Embryonic facial prominence (tissue), 1 donor: ENCODE measurements around the gene CPNE7.

Experiments
- DNase-seq: peaks from one replicate; pipeline ENCODE4 v3.0.0-alpha.2; 2016; ENCODE audit errors: extremely low spot score

CPNE7 gene

DNA sequence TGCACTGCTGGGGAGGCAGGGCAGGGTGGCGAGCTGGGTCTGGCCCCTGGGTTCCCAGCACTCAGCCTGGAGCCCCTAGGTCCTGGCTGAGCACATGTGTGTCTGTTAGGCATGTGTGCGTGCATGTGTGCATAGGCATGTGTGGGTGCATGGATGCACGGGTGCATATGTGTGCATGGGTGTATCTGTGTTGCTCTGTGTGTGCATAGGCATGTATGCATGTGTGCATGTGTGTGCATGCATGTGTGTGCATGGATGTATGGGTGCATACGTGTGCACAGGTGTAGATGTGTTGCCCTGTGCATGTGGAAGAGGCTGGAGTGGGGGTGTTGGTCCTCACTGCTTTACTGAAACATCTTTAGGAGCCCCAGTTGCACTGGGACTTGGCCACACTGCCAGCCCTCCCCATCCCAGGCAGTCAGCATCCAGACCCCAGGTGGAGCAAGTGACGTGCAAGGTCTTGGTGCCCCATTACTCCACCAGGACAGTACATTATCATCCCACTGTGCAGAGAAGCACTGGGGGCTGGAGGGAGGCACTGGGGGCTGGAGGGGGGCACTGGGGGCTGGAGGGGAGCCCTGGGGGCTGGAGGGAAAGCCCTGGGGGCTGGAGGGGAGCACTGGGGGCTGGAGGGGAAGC, 27.5 kb downstream of the CPNE7 start:
- no peak for DNase-seq

DNA sequence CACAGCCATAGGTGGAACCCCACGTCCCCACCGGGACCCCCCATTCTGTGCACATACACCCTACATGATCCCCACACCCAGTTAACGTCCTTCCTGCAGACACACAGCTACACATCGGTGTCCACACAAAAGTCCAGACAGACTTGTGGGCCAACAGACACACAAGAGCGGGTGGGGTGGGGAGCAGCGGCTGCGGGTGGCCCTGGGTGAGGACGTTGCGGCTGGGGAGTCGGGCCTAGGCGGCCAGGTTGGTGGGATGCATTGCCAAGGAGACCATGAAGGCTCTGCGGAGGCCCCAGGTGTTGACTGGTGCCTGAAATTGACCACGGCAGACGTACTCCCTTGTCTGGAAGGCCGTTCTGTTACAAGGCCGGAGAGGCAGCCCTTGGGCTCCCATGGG, 29.2 kb downstream of the CPNE7 start:
- DNase-seq = no peak

DNA sequence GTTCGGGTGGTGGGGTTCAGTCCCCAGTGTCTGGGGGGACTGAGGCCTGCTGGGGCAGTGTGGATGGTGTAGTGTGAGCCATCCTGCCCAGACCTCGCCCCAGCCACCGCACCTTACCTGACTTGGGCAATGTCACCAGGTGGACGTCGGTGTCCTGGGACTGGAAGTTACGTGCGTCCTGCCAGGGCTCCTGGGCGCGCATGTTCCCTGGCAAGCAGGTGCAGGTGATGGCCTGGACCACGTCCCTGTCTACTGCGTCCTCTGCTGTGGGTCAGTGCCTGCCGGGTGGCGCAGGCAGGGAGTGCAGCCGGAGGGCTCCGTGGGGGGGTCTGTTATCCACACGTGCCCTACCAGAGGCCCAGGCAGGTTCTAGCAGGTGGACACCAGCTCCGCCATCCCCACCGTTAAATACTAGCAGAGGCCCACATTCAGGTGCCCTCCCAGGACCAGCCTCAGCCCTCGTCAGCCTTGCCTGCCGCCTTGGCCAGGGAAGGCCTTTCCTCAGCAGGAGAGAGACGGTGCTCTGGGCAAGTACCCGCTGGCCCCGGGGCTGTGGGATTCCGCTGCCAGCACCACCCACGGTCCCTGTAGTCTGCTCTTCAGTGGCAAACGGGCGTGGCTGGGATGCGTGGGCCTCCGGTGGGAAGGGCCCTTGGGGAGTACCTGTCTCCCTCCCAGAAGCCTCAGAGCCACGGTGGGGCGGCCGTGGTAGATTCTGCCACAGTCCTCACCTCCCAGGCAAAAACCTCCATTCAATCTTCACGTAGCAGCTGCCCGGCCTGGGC, 29.8 kb downstream of the CPNE7 start:
- no peak for DNase-seq

DNA sequence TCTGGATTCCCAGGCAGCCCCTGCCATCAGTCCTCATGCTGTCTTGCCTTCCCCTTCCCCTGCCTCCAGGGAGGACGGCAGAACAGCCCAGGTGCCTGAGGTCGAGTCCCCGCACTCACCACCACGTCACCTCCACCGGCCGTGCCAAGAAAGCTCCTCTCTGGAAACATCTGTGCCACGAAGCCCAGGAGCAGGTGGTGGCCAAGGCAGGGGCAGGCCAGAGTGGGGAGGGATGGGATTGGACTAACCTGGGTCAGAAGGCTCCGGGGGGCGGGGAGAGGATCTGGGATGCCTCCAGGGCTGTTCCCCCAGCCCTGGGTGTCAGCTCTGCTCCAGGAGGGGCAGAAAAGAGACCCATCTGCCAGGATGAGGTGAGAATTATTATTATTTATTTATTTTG, 30.4 kb downstream of the CPNE7 start:
- DNase-seq = no peak

DNA sequence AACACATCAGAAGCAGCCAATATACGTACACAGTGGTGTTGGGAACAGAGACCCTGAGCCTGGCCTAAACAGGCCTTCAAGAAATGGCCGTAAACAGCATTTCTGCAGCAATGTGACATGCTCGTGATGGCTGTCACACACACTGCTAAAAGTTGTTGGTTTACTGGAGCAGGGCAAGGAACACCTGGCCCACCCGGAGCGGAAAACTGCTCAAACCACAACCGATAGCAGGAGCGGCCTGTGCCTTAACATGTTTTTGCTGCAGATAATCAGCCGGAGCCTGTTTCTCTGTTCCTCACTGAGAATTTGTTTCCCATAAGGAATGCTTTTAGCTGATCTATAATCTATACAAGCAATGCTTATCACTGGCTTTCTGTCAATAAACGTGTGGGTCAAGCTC, 31.9 kb downstream of the CPNE7 start:
- DNase-seq = no peak

DNA sequence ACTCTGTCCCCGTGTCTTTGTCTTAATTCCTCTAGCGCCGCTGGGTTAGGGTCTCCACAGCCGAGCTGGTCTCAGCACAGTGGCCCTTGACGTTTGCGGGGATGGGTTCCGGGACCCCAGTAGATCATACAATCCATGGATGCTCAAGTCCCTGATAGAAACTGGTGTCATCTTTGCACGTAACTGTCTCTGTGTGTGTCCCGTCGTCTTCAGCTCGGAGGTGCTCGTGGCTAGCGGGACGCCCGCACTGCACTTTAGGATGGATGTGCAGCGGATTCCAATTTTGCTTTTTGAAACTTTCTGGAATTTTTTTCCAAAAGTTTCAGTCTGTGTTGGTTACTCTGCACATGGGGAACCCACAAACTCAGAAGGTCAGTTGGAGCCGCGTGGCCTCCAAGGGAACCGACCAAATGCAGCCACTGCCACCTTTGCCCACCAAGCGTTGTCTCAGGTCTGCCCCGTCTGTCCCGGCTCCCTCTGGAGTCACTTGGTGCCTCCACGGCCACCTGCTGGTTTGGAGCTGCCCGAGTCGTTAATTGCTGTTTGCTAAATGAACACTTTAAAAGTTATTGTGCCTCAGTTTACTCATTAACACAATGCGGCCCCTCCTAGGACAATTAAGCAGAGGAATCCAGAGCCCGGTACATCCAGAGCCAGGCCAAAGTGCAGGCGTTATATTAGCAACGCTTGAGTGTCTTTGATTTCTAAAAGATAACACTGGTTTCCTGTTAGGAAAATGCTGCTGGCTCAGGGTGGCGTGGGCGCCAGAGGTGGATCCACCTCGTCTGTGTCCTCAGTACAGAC, 32.6 kb downstream of the CPNE7 start:
- no peak for DNase-seq

DNA sequence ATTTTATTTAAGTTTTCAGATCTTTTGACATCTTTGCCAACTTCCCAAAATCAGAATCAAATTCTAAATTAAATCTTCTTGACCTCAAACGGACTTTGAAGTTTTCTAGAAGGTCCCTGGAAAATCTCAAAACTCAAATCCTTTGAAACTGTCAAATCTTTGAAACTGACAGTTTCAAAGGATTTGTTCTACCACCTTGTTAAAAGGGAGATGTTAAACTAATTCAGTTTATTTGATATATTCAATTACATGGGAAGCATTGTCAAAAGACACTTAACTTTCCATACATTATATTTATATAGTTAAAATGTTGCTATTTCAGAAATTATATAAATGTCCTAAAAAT, 34.5 kb downstream of the CPNE7 start:
- no peak for DNase-seq

DNA sequence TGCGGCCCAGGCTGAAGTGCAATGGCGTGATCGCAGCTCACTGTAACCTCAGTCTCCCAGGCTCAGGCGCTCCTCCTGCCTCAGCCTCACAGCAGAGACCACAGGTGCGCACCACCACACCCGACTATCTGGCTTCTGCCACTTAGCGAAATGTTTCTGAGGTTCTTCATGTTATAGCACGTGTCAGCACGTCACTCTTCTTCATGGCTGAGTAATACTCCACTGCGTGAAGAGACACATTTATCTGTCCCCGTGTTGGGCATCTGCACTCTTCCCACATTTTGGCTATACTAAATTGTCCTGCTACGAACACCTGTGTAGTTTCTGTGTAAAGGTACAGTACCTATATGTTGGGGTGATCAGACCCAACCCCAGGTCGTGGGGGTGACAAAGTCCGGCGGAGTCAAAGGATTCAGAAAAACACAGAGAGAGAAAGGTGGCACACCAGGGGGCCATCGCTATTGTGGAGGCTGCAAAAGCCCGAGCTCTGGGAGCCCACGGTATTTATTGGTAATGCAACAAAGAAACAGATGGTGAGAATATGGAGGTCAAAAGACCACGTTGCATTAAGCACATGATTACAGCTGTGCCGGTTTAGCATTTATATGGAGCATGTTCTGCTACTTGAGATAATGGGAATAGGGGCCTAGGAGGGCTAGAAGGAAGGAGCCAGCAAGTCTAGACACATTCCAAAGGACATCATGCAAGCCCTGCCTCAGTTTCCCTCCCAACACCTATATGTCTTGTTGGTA, 37.0 kb downstream of the CPNE7 start:
- no peak for DNase-seq

DNA sequence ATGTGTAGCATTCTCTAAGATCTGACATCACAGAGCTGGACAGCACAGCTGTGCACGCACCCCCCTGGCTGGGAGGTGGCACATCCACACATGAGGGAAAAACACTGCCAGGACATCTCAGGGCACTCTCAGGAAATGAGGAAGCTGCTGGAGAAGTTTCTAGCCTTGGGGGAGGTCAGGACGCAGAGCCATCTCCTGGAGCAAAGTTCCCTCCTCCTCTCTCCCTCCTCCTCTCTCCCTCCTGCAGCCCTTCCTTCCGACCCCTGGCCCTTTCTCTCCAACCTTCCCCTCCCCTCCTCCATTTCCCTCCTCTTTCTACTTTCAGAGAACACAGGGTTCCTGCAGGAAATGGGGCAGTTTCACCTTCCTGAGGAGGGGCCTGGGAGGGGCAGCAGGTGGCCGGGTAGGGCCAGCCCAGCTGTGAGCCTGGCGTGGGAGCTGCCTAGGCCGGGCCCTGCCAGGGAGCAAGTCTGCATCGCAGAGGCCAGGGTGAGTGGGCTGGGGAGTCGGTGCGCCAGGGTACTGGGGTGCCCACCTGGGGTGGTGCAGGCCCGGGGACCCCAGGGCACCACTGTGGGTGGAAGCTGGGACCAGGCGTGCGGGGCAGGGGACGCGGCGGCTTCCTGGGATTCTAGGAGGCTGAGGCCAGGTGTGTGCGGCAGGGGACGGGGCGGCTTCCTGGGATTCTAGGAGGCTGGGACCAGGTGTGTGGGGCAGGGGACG, 37.8 kb downstream of the CPNE7 start, which contains the start of gene DPEP1:
Gene DPEP1 (plus strand): TSS at position 412 of the 723 bp plus-strand sequence. CDS start 16,769 bp downstream, outside the sequence.
- no peak for DNase-seq

DNA sequence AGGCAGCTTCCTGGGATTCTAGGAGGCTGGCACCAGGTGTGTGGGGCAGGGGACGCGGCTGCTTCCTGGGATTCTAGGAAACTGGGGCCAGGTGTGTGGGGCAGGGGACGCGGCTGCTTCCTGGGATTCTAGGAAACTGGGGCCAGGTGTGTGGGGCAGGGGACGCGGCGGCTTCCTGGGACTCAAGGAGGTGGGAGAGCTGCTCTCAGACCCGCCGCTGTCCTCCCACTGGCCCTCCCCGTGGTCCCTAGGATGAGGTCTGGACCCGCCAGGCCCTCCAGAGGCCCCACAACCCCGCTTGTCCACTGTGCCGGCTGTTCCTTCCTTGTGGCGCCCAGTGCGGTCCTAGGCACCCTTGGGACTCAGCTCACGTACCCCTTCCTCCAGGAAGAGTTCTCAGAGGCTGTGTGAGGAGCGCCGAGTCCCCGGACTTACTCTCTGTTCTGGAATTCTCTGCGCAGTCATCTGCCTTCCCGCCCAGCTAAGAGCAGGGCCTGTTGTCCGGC, 38.4 kb downstream of the CPNE7 start:
- no peak for DNase-seq

DNA sequence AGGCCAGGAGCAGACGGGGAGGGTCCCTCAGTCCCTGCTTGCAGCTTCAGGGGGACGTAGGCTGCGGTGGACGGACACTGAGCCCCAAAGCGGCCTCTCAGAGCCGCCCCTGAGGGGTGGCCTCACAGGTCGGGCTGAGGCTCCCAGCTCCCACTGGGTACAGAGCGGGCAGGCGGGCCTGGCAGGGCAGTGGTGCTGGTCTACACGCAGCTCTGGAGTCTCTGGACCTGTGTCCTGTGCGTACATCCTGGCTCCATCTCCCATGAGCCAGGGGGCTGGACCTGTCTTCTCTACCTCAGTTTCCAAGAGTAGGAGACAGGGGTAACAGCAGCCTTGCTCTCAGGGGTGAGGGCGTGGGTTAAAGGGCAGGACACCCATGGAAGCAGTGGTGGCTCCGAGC, 39.6 kb downstream of the CPNE7 start:
- no peak for DNase-seq

DNA sequence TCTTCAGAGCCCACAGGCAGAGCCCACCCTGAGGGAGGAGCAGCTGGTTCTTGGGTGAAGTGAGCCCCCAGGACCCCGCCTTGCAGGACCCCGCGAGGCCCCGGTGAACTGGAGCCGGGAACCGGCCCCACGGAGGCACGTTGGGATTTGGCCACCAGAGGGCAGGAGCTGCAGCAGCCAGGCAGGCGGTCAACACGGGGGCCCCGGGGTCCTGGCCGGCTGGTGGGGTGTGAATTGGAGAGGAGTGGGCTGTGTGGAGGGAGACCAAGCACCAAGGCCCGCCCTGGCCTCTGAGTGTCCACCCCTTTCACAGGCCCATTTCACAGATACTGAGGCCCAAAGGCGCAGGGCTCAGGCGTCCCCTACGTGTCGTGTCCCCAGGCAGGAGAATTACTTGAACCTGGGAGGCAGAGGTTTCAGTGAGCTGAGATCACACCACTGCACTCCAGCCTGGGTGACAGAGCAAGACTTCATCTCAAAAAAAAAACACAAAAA, 40.1 kb downstream of the CPNE7 start:
- no peak for DNase-seq

DNA sequence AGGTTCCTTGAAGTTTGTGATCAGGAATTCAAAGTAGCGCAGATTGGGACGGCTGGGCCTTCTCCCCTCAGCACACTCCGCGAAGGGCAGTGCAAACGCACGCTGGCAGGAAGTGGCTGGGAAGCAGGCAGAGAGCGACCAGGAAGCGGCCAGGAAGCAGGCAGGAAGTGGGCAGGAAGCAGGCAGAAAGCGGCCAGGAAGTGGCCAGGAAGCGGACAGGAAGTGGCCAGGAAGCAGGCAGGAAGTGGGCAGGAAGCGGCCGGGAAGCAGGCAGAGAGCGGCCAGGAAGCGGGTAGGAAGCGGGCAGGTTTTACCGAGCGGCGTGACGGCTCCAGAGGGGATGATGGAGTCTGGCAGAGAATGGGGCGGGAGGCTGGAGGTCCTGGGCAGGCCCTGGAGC, 41.1 kb downstream of the CPNE7 start:
- no peak for DNase-seq

DNA sequence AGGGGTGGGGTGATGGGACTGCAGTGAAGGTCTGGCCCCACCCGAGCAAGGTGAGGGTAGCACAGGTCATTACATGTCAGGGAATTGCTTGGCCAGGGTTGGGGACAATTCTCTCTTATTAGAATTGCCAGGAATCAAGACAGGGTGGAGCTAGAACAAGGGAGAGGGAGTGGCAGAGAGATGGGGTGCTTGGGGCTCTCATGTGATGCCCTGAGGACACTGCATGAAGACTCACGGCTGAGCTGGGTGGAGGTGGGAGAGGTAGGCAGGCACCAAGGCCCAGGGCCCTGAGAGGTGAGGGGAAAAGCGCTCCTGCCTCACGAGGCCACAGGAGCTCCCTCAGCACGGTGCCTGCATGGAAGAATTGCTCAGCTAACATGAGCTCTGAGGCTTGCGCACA, 41.5 kb downstream of the CPNE7 start:
- no peak for DNase-seq

DNA sequence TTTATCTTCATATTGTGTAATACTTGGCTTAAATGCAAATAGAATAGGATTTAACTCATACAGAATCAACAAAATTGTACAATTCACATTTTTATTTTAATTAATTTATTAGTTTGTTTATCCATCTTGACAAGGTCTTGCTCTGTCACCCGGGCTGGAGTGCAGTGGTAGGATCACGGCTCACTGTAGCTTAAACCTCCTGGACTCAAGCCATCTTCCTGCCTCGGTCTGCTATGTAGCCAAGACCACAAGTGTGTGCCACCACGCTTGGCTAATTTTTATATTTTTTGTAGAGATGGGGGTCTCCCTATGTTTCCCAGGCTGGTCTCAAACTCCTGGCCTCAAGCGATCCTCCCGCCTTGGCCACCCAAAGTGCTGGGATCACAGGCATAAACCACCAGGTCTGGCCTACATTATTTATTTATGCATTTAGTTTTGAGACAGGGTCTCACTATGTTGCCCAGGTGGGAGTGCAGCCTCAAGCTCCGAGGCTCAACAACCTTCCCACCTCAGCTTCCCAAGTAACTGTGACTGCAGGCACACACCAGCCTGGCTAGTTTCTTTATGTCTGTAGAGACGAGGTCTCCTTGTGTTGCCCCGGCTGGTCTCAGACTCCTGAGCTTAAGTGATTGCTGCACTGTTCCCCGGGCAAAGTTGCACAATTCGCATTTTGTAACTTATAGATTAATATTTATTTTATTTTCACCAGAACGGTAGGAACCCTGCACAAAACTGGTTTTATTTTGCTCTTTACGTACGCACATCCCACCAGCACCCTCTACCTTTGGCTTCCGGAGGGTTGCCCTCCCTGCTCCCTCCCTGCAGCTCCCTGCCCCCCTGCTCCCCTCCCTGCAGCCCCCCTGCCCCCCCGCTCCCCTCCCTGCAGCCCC, 42.8 kb downstream of the CPNE7 start:
- DNase-seq = no peak

DNA sequence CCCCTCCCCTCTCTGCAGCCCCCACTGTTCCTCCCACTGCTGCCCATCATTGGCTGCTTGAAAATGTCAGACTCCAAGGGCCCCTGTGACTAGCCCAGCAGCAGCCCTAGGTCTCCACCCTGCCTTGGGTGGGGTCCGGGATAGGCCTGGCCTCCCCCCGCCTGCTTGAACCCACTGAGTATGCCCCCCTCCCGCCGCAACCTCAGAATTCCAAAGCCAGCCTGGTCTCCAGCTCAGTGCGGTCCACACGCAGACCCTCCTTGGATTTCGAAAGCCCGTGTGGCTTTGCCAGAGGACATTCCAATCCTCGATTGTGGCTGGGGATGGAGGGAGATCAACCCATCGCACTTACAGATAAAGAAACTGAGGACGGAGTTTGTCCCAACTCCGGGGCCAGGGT, 44.3 kb downstream of the CPNE7 start:
- peak; percentile 50 for DNase-seq

DNA sequence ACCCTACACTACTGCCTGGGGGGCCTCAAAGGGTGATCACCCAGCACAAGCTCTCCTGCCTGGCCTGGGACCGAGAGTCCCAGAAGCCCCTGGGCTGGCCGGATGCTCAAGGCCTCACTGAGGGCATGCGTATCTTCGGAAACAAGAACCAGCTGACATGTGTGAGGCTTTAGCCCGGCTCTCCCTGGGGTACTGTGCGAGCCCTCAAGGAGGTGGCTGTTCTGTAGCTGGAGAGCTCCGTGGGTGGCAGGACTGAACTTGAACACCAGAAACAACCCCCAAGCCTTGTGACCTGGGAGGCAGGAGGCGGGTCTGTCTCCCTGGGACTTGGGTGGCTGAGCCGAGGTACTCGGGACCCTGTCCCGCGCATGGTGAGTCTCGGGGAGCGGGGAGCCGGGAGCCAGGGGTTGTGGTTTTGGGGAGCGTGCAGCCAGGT, 44.9 kb downstream of the CPNE7 start:
- DNase-seq = no peak

DNA sequence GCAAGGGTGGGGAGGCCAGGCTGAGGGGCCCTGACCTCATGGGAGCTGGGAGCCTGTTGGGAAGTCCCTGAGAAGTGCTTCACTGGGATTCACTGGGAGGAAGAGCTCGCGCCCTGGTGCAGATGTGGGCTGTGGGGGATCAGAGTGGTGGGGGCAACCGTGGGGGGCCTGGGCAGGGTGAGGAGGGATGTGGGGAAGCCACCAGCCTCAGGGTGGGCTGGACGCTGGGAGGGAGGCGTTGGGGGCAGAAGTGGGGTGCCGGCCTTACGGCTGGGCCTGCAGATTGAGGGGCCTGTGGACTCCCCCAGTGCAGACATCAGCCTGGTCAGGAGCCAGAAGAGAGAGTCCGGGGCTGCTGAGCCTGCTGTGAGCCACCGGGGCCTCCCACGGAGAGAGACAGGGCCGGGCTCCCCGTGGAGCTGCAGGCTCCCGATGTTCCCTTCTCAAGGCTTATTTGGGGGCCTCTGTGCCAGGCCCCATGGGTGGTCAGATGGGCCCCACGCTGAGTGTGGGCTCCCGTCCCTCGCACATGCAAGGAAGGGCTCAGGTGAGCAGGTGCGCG, 45.7 kb downstream of the CPNE7 start:
- DNase-seq = no peak

DNA sequence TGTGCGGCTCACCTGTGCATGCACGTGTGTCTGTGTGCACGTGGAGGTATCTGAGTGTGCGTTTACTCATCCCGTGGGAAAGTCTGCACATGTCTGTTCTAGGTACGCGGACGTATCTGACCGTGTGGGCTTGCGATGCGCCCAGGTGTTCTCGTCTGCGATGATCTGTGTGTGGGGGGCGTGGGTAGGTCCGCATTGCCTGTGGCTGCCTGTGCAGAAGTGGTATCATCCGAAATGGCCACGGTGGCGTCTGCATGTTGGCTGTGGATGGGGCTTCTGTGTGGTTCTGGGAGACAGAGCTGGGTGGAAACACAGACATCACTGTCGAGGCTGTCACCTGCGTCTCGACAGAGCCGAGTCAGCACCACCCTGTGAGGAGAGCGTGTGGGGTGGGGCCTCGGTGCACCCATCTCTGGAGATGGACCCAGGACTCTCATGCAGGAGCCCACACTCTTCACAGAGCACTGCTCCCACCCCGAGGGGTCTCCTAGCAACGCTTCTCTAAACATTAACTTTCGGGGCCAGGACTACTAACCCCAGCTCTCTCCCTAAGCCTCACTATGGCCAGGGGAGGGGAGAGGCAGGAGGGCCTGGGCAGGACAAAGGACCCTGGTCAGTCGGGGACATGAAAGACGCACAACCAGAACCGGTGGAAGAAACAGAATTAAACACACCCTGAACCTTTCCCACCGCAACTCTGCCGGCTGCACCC, 46.3 kb downstream of the CPNE7 start:
- no peak for DNase-seq
